IMR-90 (cell line): Measurements from ENCODE around the gene FOSB. TPM values are rescaled to one million over a fixed set of nuclear protein-coding genes. Genes with fewer than 3 reads are reported as not detected.

Experiments
- ATAC-seq: fragments of 200-7000 bp; cut with Tn5 transposase; 2 replicates; pipeline ENCODE4 v1.9.1; 2020; ENCODE audit warnings: low read depth, mild to moderate bottlenecking, moderate library complexity
- BruUV-seq: library from RNA; stranded (reverse); fragments of 400-500 nt; replicated peaks from 2 replicates; lab custom pipeline; 2021; lab: Mats Ljungman, UMichigan
- CTCF ChIA-PET: fragments of 300-600 bp; formaldehyde crosslinking; extraction: SDS; loops from one replicate; lab custom pipeline; 2021; ENCODE audit warnings: antibody characterized with exemption; lab: Yijun Ruan, JAX
- POLR2A ChIA-PET: fragments of 300-600 bp; sonication (Branson Sonifier 250); formaldehyde crosslinking; loops from one replicate; lab custom pipeline; 2022; ENCODE audit warnings: antibody characterized with exemption; ENCODE audit not compliant: unreplicated experiment; lab: Charles Lee
- DNase-seq: peaks from one replicate; pipeline ENCODE4 v3.0.0; 2013
- H2AFZ ChIP-seq: replicated peaks from 2 replicates; pipeline ENCODE3; 2013; ENCODE audit warnings: low read length, mild to moderate bottlenecking; ENCODE audit not compliant: poor library complexity
- H2AK5ac ChIP-seq: 2 replicates; pipeline ENCODE4 v1.6.1; 2013; ENCODE audit warnings: low read depth, low read length, inconsistent platforms
- H2AK9ac ChIP-seq: replicated peaks from 2 replicates; pipeline ENCODE3; 2013; ENCODE audit warnings: mild to moderate bottlenecking, low read depth, low read length, moderate library complexity; ENCODE audit not compliant: poor library complexity
- H2BK120ac ChIP-seq: 2 replicates; pipeline ENCODE4 v1.6.1; 2013; ENCODE audit warnings: low read depth, low read length, inconsistent platforms
- H2BK15ac ChIP-seq: 3 replicates; pipeline ENCODE4 v1.6.1; 2013; ENCODE audit warnings: low read depth, low read length, inconsistent platforms
- H2BK20ac ChIP-seq: 2 replicates; pipeline ENCODE4 v1.6.1; 2013; ENCODE audit warnings: low read depth, mild to moderate bottlenecking, inconsistent platforms, low read length, moderate library complexity
- H2BK5ac ChIP-seq: 2 replicates; pipeline ENCODE4 v1.6.1; 2013; ENCODE audit warnings: mild to moderate bottlenecking, low read depth, low read length, inconsistent platforms; ENCODE audit not compliant: poor library complexity, severe bottlenecking
- H3K14ac ChIP-seq: replicated peaks from 2 replicates; pipeline ENCODE4 v1.6.1; 2013; ENCODE audit warnings: low read depth, low read length, inconsistent platforms
- H3K18ac ChIP-seq: 2 replicates; pipeline ENCODE4 v1.6.1; 2013; ENCODE audit warnings: low read depth, low read length, control low read depth
- H3K23ac ChIP-seq: 2 replicates; pipeline ENCODE4 v1.6.1; 2013; ENCODE audit warnings: low read depth, low read length, inconsistent platforms
- H3K27ac ChIP-seq: 2 replicates; pipeline ENCODE4 v1.5.1; 2013; ENCODE audit warnings: mild to moderate bottlenecking, control low read depth, low read length; ENCODE audit not compliant: insufficient read depth
- H3K27me3 ChIP-seq: 2 replicates; pipeline ENCODE4 v1.6.1; 2013; ENCODE audit warnings: low read length; ENCODE audit not compliant: control insufficient read depth, insufficient read depth
- H3K36me3 ChIP-seq: 2 replicates; pipeline ENCODE4 v1.6.1; 2013; ENCODE audit warnings: low read length, mixed read lengths; ENCODE audit not compliant: control insufficient read depth, insufficient read depth
- H3K4ac ChIP-seq: 2 replicates; pipeline ENCODE4 v1.6.1; 2013; ENCODE audit warnings: low read depth, low read length, inconsistent platforms
- H3K4me1 ChIP-seq: 2 replicates; pipeline ENCODE4 v1.6.1; 2013; ENCODE audit warnings: low read length, mixed read lengths; ENCODE audit not compliant: control insufficient read depth, insufficient read depth
- H3K4me2 ChIP-seq: 2 replicates; pipeline ENCODE4 v1.6.1; 2013; ENCODE audit warnings: low read depth, mild to moderate bottlenecking, control low read depth, low read length, moderate library complexity
- H3K4me3 ChIP-seq: 2 replicates; pipeline ENCODE4 v1.5.1; 2013; ENCODE audit warnings: low read depth, mild to moderate bottlenecking, control low read depth, low read length, moderate library complexity; ENCODE audit not compliant: insufficient read depth
- H3K56ac ChIP-seq: 2 replicates; pipeline ENCODE4 v1.6.1; 2013; ENCODE audit warnings: low read length, inconsistent platforms; ENCODE audit not compliant: insufficient read depth; ENCODE audit errors: extremely low read depth
- H3K79me1 ChIP-seq, 2 experiments: 2 replicates each; pipeline ENCODE4 v1.6.1; 2013; ENCODE audit warnings: low read length in 2 of 2, inconsistent platforms in 1 of 2, low read depth in 1 of 2
- H3K9ac ChIP-seq: 2 replicates; pipeline ENCODE4 v1.6.1; 2013; ENCODE audit warnings: low read depth, low read length, control low read depth
- H3K9me1 ChIP-seq: 2 replicates; pipeline ENCODE4 v1.6.1; 2013; ENCODE audit warnings: low read length, inconsistent platforms; ENCODE audit not compliant: insufficient read depth
- H3K9me3 ChIP-seq: 2 replicates; pipeline ENCODE4 v1.6.1; 2013; ENCODE audit warnings: low read length; ENCODE audit not compliant: control insufficient read depth, insufficient read depth
- H4K20me1 ChIP-seq: 2 replicates; pipeline ENCODE4 v1.6.1; 2013; ENCODE audit warnings: low read length, inconsistent platforms; ENCODE audit not compliant: insufficient read depth
- H4K5ac ChIP-seq: 2 replicates; pipeline ENCODE4 v1.6.1; 2013; ENCODE audit warnings: mild to moderate bottlenecking, low read depth, low read length, control low read depth
- H4K8ac ChIP-seq, 2 experiments: 2 replicates each; pipeline ENCODE4 v1.6.1; 2013; ENCODE audit warnings: low read depth in 2 of 2, low read length in 2 of 2, control low read depth in 1 of 2, inconsistent platforms in 1 of 2
- H4K91ac ChIP-seq: 2 replicates; pipeline ENCODE4 v1.6.1; 2013; ENCODE audit warnings: low read depth, low read length, inconsistent platforms; ENCODE audit not compliant: insufficient read depth
- BHLHE40 ChIP-seq: fragments of 150-350 bp; IDR thresholded peaks from 2 replicates; pipeline ENCODE4 v1.6.1; 2016; ENCODE audit warnings: mild to moderate bottlenecking, low read depth, low read length
- CEBPB ChIP-seq: IDR thresholded peaks from 2 replicates; pipeline ENCODE4 v1.6.1; 2012; ENCODE audit warnings: low read depth, low read length, improper control_type of control experiment
- CHD1 ChIP-seq: IDR thresholded peaks from 2 replicates; pipeline ENCODE4 v1.6.1; 2012; ENCODE audit warnings: low read depth, low read length, improper control_type of control experiment
- CTCF ChIP-seq: conservative IDR thresholded peaks from 2 replicates; pipeline ENCODE4 v1.5.1; 2012; ENCODE audit warnings: mild to moderate bottlenecking, low read depth, low read length, improper control_type of control experiment
- ELK1 ChIP-seq: fragments of 150-350 bp; IDR thresholded peaks from 2 replicates; pipeline ENCODE4 v1.6.1; 2016; ENCODE audit warnings: low read depth, mild to moderate bottlenecking, low read length, moderate library complexity, borderline replicate concordance
- MAFK ChIP-seq: IDR thresholded peaks from 2 replicates; pipeline ENCODE4 v1.6.1; 2012; ENCODE audit warnings: low read depth, low read length, improper control_type of control experiment
- MAZ ChIP-seq: IDR thresholded peaks from 2 replicates; pipeline ENCODE4 v1.6.1; 2012; ENCODE audit warnings: low read depth, mild to moderate bottlenecking, low read length, improper control_type of control experiment, moderate library complexity, borderline replicate concordance
- MXI1 ChIP-seq: IDR thresholded peaks from 2 replicates; pipeline ENCODE4 v1.6.1; 2012; ENCODE audit warnings: low read depth, mild to moderate bottlenecking, low read length, moderate library complexity, borderline replicate concordance
- NFE2L2 ChIP-seq: fragments of 150-350 bp; IDR thresholded peaks from 2 replicates; pipeline ENCODE4 v1.6.1; 2016; ENCODE audit warnings: low read depth, mild to moderate bottlenecking, low read length
- POLR2A ChIP-seq: IDR thresholded peaks from 2 replicates; pipeline ENCODE4 v1.6.1; 2012; ENCODE audit warnings: mild to moderate bottlenecking, low read depth, low read length
- RCOR1 ChIP-seq: IDR thresholded peaks from 2 replicates; pipeline ENCODE4 v1.6.1; 2012; ENCODE audit warnings: mild to moderate bottlenecking, low read length, improper control_type of control experiment; ENCODE audit not compliant: insufficient replicate concordance
- SMC3 ChIP-seq: fragments of 150-350 bp; IDR thresholded peaks from 2 replicates; pipeline ENCODE4 v1.6.1; 2016; ENCODE audit warnings: low read depth, mild to moderate bottlenecking, antibody characterized with exemption, low read length, moderate library complexity
- WGBS, 2 experiments: methylation state at CpG; one replicate each; pipeline versions ENCODE4 v1.1.5 to v1.1.7; 2013; ENCODE audit warnings: missing lambda C conversion rate in 2 of 2; ENCODE audit not compliant: insufficient read length in 1 of 2; ENCODE audit errors: extremely low coverage in 2 of 2; 5-methylcytosine and 5-hydroxymethylcytosine counted together
- dilution Hi-C: fragments of 300-500 bp; cut with HindIII; formaldehyde crosslinking; loops from one replicate; pipeline ENCODE4 v1.14.3; 2018; ENCODE audit warnings: low sequenced_read_pairs; ENCODE audit not compliant: unreplicated experiment
- in situ Hi-C: fragments of 300-500 bp; cut with MboI; formaldehyde crosslinking; loops from 3 replicates; pipeline ENCODE4 v1.14.3; 2019; ENCODE audit warnings: low sequenced_read_pairs, inconsistent platforms, mixed read lengths
- intact Hi-C: fragments of 100-400 bp; cut with micrococcal nuclease; formaldehyde crosslinking; loops from 2 replicates; pipeline ENCODE4 v1.10.0; 2022
- polyA plus RNA-seq, 3 experiments: library from polyadenylated mRNA; depleted of rRNA; stranded (reverse); fragments of >200 nt; gene quantifications; 2 replicates each; pipeline ENCODE4 v1.2.3, GENCODE V29; 2012; ENCODE audit warnings: low replicate concordance in 1 of 3
- total RNA-seq: library from RNA; depleted of rRNA; stranded (reverse); fragments of >200 nt; gene quantifications from 2 replicates; pipeline ENCODE4 v1.2.3, GENCODE V29; 2012
- TF ChIP-seq, protein P1 (sequence below): fragments of 150-350 bp; IDR thresholded peaks from 2 replicates; pipeline ENCODE4 v1.6.1; 2017; ENCODE audit warnings: mild to moderate bottlenecking, antibody characterized with exemption, low read length, low read depth

Gene FOSB
- total and polyA plus RNA-seq, 2 of the 4 experiments (the other 2 are of a cell fraction) = 11.1 to 15.6 TPM

- TF ChIP-seq CTCF (no peak), CEBPB (no peak), POLR2A (no peak), MXI1 (no peak), RCOR1 (no peak), ELK1 (no peak), MAFK (no peak), SMC3 (no peak), NFE2L2 (no peak), MAZ (no peak), CHD1 (no peak), BHLHE40 (no peak)
- TF ChIP-seq, protein P1, sequence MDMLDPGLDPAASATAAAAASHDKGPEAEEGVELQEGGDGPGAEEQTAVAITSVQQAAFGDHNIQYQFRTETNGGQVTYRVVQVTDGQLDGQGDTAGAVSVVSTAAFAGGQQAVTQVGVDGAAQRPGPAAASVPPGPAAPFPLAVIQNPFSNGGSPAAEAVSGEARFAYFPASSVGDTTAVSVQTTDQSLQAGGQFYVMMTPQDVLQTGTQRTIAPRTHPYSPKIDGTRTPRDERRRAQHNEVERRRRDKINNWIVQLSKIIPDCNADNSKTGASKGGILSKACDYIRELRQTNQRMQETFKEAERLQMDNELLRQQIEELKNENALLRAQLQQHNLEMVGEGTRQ = no peak
- in situ Hi-C loops = no loop called here
- H3K4me1 ChIP-seq = peaks cover 9% of the 10 kb centered on the region
- H2BK5ac ChIP-seq = no peak overlapping the region
- H4K5ac ChIP-seq = no peak overlapping the region
- no TSS peak for BruUV-seq
- no peak overlapping the region for H2BK20ac ChIP-seq
- CTCF ChIA-PET = interaction anchor here (0.6 kb wide), 1 partner anchor 406 kb away, joined by 4 read pairs; no protein-coding TSS in a partner anchor
- ATAC-seq = no peak
- no peaks in the 10 kb centered on the region for H3K9me3 ChIP-seq
- peaks cover 5 to 74% of the 10 kb centered on the region in 2 experiments; a peak in 3 of 4 replicates for H3K79me1 ChIP-seq
- no peak overlapping the region for H3K14ac ChIP-seq
- no peak overlapping the region for H3K56ac ChIP-seq
- POLR2A ChIA-PET = no interaction called here
- H3K4ac ChIP-seq = no peak overlapping the region
- H3K23ac ChIP-seq = no peak overlapping the region
- H2BK15ac ChIP-seq = no peak overlapping the region
- H4K8ac ChIP-seq = no peak overlapping the region
- no peak overlapping the region; the same call in 1 of the 2 replicates for H2AK5ac ChIP-seq
- no peak overlapping the region for H2BK120ac ChIP-seq
- H3K27ac ChIP-seq = no peak overlapping the region
- H3K36me3 ChIP-seq = peaks cover 24% of the 10 kb centered on the region
- intact Hi-C loops = no loop called here
- no peak overlapping the region for H3K9ac ChIP-seq
- no peak overlapping the region for H3K4me3 ChIP-seq
- H2AK9ac ChIP-seq = no peak overlapping the region
- H2AFZ ChIP-seq = no peak overlapping the region
- H3K9me1 ChIP-seq = peaks cover 6% of the 10 kb centered on the region; the same call in 1 of the 2 replicates
- H4K20me1 ChIP-seq = peaks cover 89% of the 10 kb centered on the region
- no peak overlapping the region for H3K18ac ChIP-seq
- H3K27me3 ChIP-seq = no peaks in the 10 kb centered on the region
- no peak overlapping the region for H3K4me2 ChIP-seq
- H4K91ac ChIP-seq = no peak overlapping the region
- dilution Hi-C loops = no loop called here
- no peak for DNase-seq
- WGBS, 2 experiments = no CpG with 5 or more reads among the region's 6 CpGs
Observed at GRCh38 chr19:45512881-45513483, 45.2 kb downstream of the FOSB start.
